A549 (cell line): ENCODE results near the gene DDX54.

Experiments used
- HOXA7 ChIP-seq: fragments of 250-450 bp; sonication (Bioruptor Pico); IDR thresholded peaks from 2 replicates; pipeline ENCODE4 v1.5.0; 2020; ENCODE audit warnings: mild to moderate bottlenecking, moderate library complexity
- MAFK ChIP-seq: fragments of 450-650 bp; IDR thresholded peaks from 2 replicates; pipeline ENCODE4 v1.6.1; 2014; ENCODE audit not compliant: partially characterized antibody
- MAZ ChIP-seq: fragments of 150-350 bp; IDR thresholded peaks from 2 replicates; pipeline ENCODE4 v1.6.1; 2014; ENCODE audit warnings: antibody characterized with exemption, low read depth, low read length, borderline replicate concordance
- POLR2A ChIP-seq: IDR thresholded peaks from 2 replicates; pipeline ENCODE4 v1.6.1; 2012; ENCODE audit warnings: mild to moderate bottlenecking, low read length
- RCOR1 ChIP-seq: fragments of 150-350 bp; IDR thresholded peaks from 2 replicates; pipeline ENCODE4 v1.6.1; 2014; ENCODE audit warnings: antibody characterized with exemption, low read length, low read depth
- TF ChIP-seq, protein P1 (sequence below): fragments of >200 bp; sonication (Bioruptor Twin); formaldehyde crosslinking; IDR thresholded peaks from 3 replicates; pipeline ENCODE4 v1.5.1; 2016

DNA sequence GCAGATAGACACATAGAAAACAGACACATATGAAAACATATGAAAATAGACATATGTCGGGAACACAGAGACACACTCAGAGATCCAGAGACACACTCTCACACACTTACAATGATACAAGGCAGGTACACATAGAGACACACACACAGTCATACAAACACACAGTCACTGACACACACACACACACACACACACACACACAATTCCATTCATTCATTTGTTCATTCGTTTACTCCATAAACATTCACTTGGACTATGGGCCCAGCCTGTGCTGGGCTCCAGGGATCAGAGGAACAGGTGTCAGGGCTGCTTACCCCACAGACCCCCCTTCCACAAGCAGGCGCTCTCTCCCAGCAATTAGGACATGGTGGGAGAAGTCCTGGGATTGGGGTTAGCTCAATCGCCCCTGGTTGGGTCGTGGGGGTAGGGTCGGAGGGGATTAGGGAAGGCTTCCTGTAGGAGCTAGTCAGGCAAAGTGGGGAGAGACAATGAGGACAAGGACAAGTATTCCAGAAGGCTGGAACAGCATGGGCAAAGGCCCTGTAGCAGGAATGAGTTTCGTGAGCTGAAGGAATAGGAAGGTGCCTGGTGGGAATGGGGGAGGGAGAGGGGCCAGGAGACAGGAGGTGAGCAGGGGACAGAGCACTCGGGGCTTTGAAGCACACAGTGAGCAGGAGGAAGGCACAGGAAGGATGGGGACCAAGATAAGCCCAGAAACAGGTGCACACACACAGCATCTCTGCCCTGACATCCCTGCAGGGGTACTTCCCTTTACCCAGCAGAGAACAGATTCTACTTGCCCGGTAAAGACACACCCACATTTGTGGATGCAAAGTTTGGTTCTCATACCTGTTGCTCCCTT lies 56.2 kb downstream of the DDX54 start:
- TF ChIP-seq RCOR1: no peak
- no peak for TF ChIP-seq POLR2A
- no peak for TF ChIP-seq MAFK
- TF ChIP-seq, protein P1, sequence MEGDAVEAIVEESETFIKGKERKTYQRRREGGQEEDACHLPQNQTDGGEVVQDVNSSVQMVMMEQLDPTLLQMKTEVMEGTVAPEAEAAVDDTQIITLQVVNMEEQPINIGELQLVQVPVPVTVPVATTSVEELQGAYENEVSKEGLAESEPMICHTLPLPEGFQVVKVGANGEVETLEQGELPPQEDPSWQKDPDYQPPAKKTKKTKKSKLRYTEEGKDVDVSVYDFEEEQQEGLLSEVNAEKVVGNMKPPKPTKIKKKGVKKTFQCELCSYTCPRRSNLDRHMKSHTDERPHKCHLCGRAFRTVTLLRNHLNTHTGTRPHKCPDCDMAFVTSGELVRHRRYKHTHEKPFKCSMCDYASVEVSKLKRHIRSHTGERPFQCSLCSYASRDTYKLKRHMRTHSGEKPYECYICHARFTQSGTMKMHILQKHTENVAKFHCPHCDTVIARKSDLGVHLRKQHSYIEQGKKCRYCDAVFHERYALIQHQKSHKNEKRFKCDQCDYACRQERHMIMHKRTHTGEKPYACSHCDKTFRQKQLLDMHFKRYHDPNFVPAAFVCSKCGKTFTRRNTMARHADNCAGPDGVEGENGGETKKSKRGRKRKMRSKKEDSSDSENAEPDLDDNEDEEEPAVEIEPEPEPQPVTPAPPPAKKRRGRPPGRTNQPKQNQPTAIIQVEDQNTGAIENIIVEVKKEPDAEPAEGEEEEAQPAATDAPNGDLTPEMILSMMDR: no peak
- no peak for TF ChIP-seq HOXA7 (CRISPR knock-in tag)
- TF ChIP-seq MAZ: no peak
